Lower leg skin (tissue), 3 donors: ENCODE measurements around the gene AKAP9.

ENCODE experiments used
- CTCF ChIP-seq, 3 donors: fragments of 450-650 bp; IDR thresholded peaks; one replicate each; pipeline ENCODE4 v1.5.1; 2016; ENCODE audit warnings: antibody characterized with exemption in 3 of 3, mild to moderate bottlenecking in 3 of 3, moderate library complexity in 2 of 3
- POLR2A ChIP-seq, 2 donors: fragments of 450-650 bp; IDR thresholded peaks; one replicate each; pipeline ENCODE4 v1.6.1; 2016 to 2017; ENCODE audit warnings: antibody characterized with exemption in 2 of 2, mild to moderate bottlenecking in 1 of 2, moderate library complexity in 1 of 2

GRCh38 chr7:92042056-92042737 lies 101.5 kb downstream of the AKAP9 start:
- TF ChIP-seq CTCF (IDR thresholded peaks at IDR 0.05) (no peak), POLR2A (IDR thresholded peaks at IDR 0.05) (no peak)
